Mononuclear cell (primary cell): ENCODE results near the gene METTL16. TPM values are rescaled to one million over a fixed set of nuclear protein-coding genes. Genes with fewer than 3 reads are reported as not detected.

Experiments used
- H3K27me3 ChIP-seq: 2 replicates; pipeline ENCODE4 v1.6.0; 2011; ENCODE audit warnings: low read length, control low read depth; ENCODE audit not compliant: insufficient read depth
- H3K4me1 ChIP-seq: 2 replicates; pipeline ENCODE4 v1.5.1; 2011; ENCODE audit warnings: mild to moderate bottlenecking, low read length, control low read depth; ENCODE audit not compliant: insufficient read depth
- H3K4me3 ChIP-seq: 2 replicates; pipeline ENCODE4 v1.5.1; 2011; ENCODE audit warnings: mild to moderate bottlenecking, low read length, moderate library complexity
- H3K9me3 ChIP-seq: 2 replicates; pipeline ENCODE4 v1.5.1; 2011; ENCODE audit warnings: low read depth, mild to moderate bottlenecking, control low read depth, low read length
- total RNA-seq: library from RNA; depleted of rRNA; stranded (reverse); fragments of >200 nt; gene quantifications from one replicate; pipeline ENCODE4 v1.2.3, GENCODE V29; 2012

The METTL16 gene
- total RNA-seq, 1 donor = 50.3 TPM

DNA sequence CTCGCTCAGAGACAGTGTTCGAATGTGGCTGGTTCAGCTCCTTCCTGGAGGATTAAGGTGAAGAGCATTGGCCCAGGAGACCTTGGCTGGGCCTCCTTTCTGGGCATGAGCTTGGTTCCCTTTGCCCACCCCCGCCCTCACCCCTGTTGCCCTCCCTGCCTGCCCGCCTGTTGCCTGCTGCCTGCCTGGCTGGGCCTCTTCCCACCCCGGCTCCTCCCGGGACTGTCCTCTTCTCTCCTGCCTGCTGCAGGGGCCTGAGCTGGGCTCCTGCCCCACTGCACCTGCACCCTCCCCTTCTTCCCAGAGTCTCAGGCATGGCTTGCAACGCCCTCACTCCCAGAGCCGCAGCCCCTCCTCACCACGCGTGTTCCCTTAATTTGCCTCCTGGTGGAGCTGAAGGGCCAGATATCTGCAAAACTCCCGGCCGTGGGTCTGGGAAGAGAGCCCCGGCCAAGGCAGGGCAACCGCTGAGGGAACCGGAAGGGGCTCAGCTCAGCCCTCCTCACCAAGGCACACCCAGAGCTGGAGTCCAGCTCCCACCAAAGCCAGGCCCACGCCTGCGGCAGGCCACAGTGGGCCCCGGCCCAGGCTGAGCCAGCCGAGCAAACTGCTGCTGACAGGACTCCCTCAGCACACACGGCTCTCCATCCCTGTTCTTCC, 142.0 kb downstream of the METTL16 start:
- H3K9me3 ChIP-seq = no peaks in the 10 kb centered on the region
- no peaks in the 10 kb centered on the region for H3K27me3 ChIP-seq
- no peak overlapping the region for H3K4me3 ChIP-seq
- H3K4me1 ChIP-seq = peaks cover 4% of the 10 kb centered on the region

DNA sequence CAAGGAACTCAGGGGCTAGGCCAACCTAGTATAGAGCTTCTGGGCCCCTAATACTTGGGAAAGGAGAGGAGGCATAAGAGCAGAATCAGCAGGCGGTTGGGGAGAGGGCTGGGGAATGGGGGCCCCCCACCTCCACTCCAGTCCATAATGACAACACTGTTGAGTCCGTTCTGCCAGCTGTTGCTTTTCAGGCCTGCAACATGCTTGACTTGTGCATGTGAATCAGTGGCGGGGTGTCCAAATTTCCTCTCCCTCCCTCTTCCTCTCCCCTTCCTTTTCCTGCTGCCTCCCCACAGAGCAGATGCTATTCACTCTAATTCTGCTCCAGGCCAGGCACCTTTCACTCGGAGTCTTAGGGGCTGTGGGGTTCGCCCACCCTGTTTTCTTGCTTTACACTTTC, 142.6 kb downstream of the METTL16 start:
- no peaks in the 10 kb centered on the region for H3K27me3 ChIP-seq
- H3K4me1 ChIP-seq = peaks cover 4% of the 10 kb centered on the region
- H3K4me3 ChIP-seq = no peak overlapping the region
- no peaks in the 10 kb centered on the region for H3K9me3 ChIP-seq

DNA sequence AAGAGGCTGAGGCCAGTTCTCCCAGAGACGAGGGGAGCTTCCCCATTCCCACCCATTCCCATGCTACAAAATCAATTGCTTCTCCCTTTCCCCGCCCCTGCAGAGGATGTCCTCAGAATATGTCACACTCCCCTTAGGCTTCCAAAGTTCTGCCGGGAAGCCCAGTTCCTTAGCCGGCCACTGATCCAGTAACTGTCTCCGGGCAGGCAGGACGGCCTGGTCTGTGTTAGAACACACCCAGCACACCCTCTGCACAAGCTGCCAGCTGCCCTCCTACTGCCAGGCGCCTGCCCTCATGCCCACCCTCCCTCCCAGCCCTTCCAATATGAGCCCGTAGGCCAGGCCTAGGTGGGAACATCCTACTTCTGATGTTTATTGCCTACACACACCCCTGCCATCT, 143.3 kb downstream of the METTL16 start:
- Histone ChIP-seq H3K27me3 (no peaks in the 10 kb centered on the region), H3K4me1 (peaks cover 4% of the 10 kb centered on the region), H3K4me3 (no peak overlapping the region), H3K9me3 (no peaks in the 10 kb centered on the region)

DNA sequence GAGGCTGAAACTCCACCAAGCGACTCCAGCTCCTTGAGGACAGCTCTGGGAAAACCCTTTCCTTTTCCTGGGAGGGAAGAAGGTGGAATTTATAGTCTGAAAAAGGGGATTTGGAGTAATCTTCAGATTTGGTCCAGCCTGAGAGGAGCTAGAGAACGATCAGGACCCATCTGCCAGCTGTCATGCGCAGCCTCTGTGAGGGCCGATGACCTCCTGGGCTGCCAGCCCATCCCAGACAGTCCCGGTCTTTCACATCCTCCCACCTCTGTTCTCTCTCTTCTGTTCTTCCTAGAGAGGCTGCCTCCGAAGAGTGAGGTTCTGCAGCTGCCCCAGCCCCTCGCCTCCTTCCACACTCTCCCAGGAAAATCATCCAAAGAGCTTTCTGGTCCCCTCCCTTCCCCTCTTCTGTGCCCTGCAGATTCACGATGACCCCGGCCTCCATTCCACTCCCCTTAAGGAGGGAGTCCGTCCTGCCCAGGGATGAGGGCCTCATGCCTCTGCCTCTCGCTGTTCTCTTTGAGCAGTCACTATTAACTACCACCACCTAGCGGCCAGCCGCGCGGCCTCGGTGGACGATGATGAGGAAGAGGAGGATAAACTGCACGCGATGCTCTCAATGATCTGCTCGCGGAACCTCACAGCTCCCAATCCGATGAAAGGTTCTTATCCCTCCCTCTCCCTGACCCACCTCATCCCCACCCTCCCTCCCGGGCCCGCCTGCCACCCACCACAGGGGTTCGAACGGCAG, 144.8 kb downstream of the METTL16 start:
- Histone ChIP-seq H3K4me1 (peaks cover 4% of the 10 kb centered on the region), H3K4me3 (no peak overlapping the region), H3K9me3 (no peaks in the 10 kb centered on the region), H3K27me3 (no peaks in the 10 kb centered on the region)

Other genes starting within 250 kb of the METTL16 start
- 21.8 TPM for gene SMG6, start 208.1 kb downstream of the METTL16 start, total RNA-seq
- 2.1 TPM for gene SRR, start 207.9 kb downstream of the METTL16 start, total RNA-seq
- gene TSR1, start 175.4 kb downstream of the METTL16 start, total RNA-seq = 33.5 TPM
- gene SGSM2, start 174.4 kb downstream of the METTL16 start, total RNA-seq = 52.9 TPM
- gene MNT, start 110.8 kb downstream of the METTL16 start, total RNA-seq = 18.1 TPM
- 106 TPM for gene PAFAH1B1, start 81.8 kb upstream of the METTL16 start, total RNA-seq
- 27.8 TPM for gene CLUH, start 199.9 kb upstream of the METTL16 start, total RNA-seq
- gene CCDC92B, start 237.8 kb upstream of the METTL16 start, total RNA-seq = not detected